Stimulated activated CD8-positive, alpha-beta memory T cell treated with anti-CD3 and anti-CD28 coated beads, Interleukin-7, amount 100 ng/mL, for 4 hours (primary cell): Measurements from ENCODE around the gene NAGPA.

ENCODE experiments used
- DNase-seq, 2 donors: peaks; one replicate each; pipeline ENCODE4 v3.0.0-alpha.2; 2020; ENCODE audit warnings: low read depth in 2 of 2

The NAGPA gene

DNA sequence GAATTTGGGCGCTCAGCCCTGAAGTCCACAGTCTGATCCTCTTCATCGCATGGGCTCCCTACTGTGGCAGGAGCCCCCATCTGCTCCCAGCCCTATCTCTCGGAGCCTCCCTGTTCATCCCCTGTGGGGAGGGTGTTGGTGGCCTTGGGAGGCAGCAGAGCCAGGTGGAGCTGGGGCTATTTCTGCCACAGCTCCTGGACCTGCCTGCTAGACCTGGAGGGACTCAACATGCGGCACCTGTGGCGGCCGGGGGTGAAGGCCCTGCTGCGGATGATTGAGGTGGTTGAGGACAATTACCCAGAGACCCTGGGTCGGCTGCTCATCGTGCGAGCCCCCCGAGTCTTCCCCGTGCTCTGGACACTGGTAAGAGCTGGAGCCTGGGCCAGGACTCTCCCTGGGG lies 30.5 kb downstream of the NAGPA start:
- DNase-seq, result no peak

DNA sequence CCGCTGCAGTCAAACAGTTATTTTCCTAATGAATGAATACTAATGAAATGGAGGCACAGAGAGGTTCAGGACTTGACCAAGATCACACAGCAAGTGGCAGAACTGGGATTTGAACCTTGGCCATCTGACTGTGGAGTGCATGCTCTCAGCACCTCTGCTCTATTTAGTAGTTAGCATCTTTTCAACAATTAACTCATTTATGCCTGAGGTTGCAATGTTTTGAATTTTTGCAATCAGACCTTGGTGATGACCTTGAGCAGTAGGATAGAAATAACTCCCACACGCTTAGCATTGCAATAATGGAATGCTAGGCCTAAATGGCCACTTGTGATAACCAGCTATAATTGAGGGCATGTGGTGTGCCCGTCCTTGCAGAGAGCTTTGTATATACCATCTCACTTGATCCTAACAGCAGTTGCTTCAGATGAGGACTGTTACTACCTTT lies 31.0 kb downstream of the NAGPA start:
- no peak for DNase-seq

DNA sequence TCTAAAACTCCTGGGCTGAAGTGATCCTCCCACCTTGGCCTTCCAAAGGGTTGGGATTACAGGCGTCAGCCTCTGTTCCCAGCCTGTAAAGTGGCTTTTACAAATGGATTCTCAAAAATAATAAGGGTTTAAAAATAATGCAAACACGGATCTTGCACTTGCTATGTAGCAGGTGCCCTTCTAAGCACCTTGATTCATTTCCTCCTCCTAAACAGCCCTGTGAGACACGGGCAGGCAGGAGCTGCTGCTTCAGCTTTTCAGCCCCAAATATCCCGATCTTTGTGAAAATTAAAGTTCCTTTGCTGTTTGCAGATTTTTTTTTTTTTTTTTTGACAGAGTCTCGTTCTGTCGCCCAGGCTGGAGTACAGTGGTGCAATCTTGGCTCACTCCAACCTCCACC lies 31.7 kb downstream of the NAGPA start:
- no peak for DNase-seq

DNA sequence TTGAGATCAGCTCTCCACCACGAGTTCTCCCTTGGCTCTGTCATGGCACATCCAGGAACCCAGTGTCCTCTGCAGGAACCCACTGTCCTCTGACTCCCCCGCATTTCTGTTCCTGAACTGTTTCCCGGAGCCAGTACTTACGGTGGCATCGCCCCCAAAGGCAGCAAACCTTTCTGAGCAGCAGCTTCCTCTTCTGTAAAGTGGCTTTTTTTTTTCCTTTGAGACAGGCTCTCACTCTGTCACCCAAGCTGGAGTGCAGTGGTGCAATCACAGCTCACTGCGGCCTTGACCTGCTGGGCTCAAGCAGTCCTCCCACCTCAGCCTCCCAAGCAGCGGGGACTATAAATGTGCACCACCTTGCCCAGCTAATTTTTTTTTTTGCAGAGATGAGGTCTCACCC lies 32.2 kb downstream of the NAGPA start:
- DNase-seq, result no peak

DNA sequence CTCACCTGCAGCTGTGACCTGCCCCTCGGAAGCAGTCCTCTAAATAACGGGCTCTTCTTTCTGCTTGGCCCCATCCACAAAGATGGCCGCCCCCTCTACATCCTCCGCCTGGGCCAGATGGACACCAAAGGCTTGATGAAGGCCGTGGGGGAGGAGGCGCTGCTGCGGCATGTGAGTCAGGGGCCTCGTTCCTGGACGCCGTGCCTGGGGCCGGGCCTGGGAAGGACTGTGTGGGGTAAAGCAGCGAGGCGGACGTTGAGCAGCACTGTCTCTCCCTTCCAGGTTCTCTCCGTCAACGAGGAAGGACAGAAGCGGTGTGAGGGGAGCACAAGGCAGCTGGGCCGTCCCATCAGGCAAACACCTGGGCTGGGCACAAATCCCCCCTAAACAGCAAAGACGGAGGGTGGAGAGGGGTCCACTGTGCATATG lies 33.1 kb downstream of the NAGPA start:
- no peak for DNase-seq

DNA sequence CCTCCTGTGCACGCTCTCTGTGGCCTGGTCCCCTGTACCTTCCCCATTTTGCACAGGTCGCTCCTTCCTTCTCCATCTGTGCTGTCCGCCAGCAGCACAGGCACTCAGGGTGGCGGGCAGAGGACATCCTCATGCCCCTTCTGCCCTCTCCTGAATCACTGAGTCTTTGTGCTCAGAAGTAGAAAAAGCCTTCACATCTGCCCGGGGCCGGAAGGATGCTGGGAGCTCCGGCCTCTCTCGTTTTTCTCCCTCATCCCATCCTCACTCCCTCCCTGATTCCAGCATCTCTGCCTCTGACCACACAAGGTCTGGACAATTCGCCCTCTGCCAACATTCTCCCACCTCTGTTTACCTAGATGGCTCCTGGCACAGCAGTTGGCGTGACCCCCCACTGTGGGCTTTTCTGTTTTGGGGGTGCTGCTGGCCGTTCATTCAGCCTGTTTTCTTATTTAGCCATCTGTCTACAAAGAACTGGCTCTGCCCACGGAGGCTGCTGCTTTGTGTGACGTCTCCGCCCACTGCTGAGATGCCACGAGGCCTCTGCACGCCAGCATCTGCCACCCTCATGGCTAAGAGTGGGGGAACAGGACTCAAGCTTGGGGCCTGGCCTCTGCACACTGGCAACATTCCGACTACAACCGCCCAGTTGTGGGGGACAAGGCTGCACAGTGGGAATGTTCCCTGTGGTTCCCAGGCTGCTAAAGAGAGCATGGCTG lies 38.9 kb downstream of the NAGPA start:
- DNase-seq, result no peak

DNA sequence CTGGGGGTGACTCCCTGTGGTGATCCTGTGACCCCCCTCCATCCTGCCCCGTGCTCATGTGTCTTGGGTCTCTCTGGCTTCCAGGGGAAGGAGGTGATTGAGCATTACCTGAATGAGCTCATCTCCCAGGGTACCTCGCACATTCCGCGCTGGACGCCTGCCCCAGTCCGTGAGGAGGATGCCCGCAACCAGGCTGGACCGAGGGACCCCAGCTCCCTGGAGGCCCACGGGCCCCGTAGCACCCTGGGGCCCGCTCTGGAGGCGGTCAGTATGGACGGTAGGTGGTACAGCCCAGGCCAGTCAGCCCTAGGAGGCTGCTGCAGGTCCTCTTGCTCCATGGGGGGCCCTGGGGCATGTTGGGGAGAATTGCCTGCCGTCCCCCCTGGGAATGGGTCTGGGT lies 42.0 kb downstream of the NAGPA start:
- no peak for DNase-seq

DNA sequence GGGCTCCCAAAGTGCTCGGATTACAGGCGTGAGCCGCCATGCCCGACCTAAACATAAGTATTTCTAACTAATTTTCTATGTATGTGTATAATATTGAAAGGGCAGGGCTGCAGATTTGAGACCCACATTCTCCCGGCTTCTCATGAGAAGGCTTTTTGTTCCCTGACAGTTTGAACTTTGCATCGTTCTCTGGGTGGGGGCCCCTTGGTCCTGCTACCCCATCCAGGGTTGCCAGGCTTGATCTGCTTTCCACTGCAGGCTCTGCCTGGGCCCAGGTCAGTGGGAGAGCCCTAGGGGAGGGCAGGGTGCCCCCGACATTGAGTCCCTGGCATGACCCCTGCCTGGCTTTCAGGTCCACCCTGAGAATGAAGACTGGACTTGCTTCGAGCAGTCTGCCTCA lies 43.3 kb downstream of the NAGPA start:
- no peak for DNase-seq

DNA sequence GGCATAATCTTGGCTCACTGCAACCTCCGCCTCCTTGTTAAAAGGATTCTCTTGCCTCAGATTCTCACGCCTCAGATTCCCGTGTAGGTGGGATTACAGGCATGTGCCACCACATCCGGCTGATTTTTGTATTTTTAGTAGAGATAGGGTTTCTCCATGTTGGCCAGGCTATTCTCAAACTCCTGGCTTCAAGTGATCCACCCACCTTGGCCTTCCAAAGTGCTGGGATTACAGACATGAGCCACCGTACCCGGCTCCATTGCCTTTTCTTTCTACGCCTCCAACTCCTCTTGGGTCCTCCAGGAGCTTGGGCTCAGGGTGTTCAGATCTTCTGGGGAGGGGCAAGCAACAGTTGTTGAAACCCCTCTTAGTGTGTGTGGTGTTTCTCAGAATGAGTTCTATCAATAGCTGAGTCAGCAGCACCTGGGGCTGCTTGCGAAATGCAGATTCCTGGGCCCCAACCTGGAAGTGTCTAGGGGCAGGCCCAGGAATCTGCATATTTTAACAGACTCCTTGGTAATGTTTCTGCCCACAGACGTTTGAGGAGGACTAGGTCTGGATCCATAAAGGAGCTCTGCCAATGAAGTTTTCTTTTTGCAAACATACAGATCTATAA lies 44.2 kb downstream of the NAGPA start:
- no peak for DNase-seq

DNA sequence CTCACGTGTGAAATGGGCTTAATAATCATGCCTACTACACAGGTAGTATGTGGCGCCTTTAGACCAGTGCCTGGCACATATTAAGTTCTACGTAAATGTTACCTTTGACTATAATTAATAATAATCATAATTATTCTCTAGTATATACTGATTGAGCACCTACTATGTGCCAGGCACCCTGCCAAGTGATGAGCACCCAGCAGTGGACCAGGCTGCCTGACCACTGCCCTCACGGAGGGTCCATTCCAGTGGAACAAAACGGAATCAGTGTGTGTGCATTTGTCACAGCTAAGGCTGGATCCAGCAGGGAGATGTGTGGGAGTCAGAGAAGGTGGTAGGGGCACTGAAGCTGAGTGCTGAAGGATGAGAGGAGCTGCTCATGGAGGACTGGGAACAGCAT lies 45.1 kb downstream of the NAGPA start:
- no peak for DNase-seq

DNA sequence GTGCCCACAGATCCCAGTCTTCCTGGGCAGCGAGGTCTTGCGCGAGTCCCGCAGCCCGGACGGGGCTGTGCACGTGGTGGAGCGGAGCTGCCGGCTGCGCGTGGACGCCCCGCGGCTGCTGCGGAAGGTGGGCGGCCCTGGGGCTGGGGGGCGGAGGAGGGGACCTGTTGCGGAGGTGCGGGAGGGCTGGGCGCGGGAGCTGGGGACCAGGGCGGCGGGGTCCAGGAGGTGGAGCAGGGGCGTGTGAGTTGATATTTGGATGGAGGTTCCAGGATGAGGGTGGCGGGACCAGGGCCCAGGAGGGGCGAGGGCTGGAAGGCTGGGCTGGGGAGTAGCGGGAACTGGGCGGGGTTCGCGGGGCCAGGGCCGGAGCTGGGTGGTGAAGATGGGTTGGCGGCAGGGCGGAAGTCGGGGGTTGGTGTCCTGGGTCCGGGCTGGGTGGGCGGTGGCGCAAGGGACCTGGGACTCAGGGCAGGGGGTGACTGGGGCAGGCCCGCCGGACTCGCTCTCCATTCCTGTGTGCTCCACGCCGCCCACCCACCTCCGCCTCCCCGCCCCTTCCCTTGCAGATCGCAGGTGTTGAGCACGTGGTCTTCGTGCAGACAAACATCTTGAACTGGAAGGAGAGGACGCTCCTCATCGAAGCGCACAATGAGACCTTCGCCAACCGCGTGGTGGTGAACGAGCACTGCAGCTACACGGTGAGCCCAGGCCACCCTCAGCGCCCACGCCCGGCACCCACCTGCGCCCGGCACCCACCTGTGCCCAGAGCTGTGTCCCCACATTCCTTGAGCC lies 46.0 kb downstream of the NAGPA start:
- DNase-seq, result no peak

DNA sequence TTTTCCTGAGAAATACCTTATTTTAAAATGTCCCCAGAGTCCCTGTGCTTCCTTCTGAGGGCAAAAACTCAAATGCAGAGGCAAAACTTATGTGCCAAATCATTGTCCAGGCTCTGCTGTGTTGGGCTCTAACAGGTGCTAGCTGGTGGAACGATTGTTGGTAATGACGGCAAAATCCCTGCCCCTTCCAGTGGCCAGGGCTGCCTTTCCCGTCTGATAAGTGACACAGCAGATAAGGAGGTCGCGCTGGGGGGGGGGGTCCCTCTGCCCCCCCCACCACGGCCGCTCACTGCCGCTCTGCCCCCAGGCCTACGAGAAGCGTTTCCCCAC lies 46.5 kb downstream of the NAGPA start:
- no peak for DNase-seq

DNA sequence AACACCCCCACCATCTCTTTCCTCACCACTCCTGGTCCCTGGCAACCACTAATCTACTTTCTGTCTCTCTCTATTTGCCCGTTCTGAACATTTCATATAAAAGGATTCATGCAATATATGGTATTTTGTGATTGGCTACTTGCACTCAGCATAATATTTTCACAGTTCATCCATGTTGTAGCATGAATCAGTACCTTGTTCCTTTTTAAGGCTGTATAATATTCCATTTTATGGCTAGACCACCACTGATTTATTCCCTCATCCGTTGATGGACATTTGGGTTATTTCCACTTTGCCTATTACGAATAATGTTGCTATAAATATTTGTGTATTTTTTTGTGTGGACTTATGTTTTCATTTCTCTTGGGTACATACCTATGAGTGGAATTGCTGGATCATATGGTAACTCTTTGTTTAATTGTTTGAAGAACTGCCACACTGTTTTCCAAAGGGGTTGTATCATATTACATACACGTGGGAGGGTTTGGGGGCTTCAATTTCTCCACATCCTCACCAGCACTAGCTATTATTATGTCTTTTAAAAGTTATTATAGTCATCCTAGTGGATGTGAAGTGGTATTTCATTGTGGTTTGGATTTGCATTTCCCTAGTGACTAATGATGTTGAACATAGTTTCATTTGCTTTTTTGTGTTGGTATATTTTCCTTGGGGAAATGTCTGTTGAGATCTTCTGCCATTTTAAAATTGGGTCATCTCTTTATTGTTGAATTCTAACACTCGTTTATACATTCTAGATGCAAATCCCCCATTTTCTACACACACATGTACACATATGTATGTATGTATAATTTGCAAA lies 49.4 kb downstream of the NAGPA start:
- no peak for DNase-seq

DNA sequence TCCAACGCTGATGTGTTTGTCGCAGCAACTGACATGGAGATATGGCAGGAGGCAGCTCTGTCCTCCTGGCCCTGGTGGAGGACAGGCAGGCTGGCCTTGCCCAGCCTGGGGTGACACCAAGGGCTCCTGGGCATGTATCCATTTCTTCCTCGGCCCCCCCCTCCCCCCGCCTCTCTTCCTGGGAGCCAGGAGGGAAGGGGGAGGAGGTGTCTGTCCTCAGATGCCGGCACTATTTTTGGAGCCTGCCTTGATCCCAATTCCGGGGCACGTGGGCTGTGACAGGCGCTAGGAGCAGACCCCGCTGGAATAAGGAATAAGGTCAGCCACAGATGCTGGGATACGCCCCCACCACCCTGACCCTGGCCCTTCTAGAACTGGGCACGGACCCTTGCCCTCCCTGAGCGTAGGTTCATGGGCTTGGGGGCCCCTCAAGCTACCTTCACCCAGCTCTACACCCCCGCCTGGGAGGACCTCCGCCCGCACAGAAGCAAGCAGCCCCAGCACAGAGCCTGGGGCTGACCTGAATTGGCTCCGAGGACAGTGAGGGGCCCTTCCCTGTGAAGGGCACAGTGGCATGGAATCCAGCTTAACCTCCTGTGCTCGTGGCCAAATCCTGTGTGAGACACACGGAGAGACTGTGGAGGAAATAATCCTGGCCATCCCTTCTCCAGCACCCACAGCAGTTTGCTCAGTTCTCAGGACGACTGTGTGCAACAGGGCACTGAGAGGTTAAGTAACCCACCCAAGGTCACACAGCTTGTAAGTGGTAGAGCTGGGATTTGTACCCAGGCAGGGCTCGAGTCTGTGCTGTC lies 51.5 kb downstream of the NAGPA start:
- no peak for DNase-seq

DNA sequence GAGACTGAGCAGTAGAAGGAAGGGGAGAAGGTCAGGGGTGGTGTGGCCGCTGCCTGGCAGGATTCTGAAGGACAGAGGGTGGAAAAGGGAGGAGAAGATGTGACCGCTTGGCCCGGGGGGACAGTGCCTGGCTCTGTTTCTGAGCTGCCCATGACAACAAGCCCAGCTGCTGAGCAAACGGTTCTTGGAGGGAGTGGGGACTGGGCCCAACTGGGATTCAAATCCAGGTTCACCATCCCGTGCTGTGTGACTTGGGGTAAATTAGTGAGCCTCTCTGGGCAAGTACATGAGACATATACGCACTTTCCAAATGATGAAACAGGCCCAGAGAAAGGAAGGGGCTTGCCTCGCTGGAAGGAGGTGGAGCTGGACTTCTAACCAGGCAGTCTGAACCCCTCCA lies 52.3 kb downstream of the NAGPA start:
- no peak for DNase-seq

DNA sequence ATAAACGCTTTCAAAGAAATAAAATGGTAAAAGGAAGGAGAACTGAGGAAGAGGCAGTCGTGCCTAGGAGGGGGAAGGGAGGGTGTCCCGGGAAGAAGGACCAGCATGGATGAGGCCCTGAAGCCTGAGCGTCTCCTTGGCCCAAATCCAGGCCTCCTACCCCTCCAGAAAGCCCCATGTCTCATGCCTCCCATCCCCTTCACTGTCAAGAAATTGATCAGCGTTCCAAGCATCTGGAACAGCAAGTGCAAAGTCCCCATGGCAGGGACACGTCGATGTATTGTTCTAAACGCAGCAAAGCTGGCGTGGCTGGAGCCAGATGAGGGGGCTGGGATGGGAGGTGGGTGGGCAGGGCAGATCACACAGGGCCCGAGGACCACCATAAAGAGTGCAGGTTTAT lies 53.0 kb downstream of the NAGPA start:
- DNase-seq, result no peak

DNA sequence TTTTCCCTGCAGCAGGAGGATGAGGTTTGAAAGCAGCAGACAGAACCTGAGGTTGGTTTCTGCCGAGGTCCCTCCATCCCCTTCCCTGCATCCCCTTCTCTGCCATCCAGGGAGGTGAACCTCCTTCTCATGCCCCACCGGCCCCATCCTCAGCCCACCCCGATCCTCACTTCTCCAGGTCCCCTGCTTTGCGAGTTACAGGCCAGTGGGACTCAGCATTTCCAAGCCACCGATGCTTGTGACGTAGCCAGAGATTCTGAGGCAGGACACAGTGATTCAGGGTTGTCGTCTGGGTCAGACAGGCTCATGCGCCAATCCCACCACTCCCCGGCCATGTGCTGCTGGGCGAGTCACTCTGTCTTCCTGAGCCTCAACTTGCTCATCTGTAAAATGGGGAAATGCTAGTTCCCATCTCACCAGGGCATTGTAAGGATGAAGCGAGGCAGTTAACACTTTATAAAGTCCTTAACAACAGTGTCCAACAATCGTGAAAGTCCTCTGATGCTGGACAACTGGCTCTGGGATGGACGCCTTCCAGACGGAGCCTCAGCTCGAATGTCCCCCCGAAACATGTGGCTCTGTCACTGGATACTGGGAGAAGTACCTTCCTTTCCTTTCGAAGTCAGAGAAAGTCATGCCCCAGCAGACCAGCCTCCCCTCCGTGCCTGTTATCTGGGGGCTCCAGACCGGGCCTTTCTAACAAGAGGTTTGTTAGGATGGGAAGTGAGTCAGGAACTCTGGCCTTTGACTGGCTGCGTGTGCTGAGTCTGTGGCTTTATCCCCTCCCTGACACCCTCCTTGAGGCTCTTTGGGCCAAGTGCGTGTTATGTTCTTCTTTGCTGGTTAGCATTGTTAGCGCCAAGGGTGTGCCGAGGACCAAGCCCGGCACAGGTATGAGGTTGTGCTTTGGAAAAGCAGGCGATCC lies 53.7 kb downstream of the NAGPA start:
- DNase-seq, result no peak

DNA sequence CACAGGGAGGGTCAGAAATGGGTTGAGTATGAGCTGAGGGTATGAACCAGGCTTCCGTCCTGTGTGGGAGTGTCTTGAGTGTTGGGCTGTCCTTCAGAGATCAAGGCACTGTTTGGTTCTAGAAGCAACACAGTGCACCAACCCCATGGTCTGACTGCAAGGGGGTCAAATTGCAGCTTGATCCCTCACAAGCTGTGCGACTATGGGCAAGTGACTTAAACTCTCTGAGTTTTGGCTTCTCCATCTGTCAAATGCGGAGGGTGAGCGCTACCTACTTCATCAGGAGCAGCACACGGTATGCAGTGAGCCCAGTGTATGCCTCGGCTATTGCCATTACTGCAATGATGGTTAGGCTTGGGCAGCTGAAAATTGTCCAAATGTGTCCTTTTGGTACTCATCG lies 54.6 kb downstream of the NAGPA start:
- no peak for DNase-seq

DNA sequence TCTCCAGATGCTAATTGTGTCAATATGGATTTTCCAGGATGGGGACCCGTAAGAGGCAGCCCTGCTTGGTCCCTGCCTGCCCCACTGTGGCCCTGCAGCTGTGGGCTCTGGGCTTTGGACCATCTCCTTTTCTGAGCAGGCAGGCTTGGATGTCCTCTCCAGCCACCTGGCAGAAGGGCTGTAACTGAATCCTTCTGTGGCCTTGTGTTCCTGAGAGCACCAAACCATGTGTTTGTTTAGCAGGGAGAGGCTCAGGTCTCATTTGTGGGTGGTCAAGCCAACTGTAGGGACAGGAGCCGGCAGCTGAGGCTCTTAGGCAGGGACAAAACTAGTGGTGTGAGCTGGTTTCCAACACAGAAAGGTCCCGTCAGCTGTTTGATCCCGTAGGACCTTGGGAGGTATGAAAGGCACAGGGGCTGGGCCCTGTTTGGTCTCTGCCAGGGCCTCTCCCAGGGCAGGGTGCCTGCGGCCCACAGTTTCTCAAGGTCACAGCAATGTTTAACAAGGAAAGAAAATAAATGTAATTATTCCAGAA lies 57.1 kb downstream of the NAGPA start:
- DNase-seq, result no peak

DNA sequence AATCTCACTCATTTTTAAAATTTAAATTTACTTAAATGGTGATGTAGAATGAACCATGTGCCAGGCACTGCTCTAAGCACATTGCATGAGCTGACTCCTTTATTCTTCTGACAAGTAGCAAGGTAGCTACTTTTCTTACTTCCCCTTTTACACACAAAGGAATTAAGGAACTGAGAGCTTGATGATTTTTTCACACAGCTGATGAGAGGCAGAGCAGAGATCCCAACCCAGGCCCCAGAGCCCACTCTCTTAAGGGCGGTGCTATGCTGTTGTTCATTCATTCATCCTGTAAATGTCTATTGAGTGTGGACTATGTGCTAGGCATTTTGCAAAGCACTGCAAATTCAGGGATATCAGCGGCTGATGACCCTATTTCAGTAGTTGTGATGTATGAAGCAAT lies 57.7 kb downstream of the NAGPA start:
- DNase-seq, result no peak
